ENCODE results near the gene UGT1A9.
"Not testable (repeated sequence)": the region's sequence is repeated elsewhere in the genome, so short reads cannot be mapped to it uniquely, and the experiment has no call there.

Gene UGT1A9

DNA sequence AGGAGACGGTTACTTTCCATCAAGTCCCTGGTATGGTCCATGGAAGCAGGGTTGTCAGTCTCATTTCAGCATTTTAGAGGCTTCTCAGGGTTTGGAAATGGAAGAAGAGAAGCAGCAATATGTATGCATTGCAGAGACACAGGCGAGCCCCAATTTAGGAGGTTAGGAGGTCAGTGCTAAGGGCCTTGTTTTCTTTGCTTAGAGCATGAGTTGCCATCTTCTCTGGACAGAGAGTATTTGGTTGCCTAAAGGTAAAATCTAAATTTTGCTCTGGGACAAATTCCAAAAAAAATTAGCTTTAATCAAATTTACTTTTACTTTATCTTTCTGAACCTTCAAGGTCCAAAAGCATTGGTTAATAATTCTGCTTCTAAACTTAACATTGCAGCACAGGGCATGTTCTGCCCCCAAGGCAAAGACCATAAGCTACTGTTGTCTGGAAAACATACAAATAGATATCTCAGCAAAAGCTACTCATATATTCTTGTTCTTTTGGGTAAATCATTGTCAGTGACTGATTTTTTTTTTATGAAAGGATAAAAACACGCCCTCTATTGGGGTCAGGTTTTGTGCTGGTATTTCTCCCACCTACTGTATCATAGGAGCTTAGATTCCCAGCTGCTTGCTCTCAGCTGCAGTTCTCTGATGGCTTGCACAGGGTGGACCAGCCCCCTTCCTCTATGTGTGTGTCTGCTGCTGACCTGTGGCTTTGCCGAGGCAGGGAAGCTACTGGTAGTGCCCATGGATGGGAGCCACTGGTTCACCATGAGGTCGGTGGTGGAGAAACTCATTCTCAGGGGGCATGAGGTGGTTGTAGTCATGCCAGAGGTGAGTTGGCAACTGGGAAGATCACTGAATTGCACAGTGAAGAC lies at the start of gene UGT1A9:
Gene UGT1A9 (plus strand): TSS at position 609 of the 872 bp plus-strand sequence. CDS start 37 bp downstream, at position 646.
- FAIRE-seq = no peak
- no peak for DNase-seq (ENCODE audit: extremely low spot score, insufficient read length, low read depth)

DNA sequence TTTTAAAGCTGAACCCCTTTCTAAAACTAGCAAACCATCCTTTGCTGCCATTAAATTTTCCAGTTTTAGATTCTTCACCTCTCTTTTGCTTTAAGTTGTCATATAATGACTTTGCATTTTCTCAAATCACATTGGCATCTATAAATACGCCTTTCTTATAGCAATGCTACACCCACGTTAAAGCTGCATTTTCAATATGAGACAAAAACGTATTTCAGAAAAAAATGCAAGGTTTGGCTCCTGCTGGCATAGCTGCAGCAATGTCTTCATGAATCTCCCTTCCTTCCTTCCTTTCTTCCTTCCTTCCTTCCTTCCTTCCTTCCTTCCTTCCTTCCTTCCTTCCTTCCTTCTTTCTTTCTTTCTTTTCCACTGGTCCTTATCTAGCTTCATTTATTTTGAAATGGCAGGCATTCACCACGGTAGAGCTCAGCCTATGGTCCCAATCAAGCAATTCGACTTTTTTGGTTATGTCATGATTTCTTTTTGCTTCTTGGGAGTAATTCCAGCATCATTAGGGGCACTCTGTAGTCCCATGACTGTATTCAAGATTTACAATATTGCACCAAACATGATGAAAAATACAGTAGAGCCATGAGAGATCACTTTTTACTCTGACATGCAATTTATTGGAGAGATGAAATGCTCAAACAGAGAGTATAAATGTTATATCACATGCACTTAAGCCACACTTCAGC lies 44.2 kb upstream of the UGT1A9 start:
- DNase-seq (ENCODE audit: extremely low spot score, insufficient read length, low read depth) = no peak
- no peak for FAIRE-seq

DNA sequence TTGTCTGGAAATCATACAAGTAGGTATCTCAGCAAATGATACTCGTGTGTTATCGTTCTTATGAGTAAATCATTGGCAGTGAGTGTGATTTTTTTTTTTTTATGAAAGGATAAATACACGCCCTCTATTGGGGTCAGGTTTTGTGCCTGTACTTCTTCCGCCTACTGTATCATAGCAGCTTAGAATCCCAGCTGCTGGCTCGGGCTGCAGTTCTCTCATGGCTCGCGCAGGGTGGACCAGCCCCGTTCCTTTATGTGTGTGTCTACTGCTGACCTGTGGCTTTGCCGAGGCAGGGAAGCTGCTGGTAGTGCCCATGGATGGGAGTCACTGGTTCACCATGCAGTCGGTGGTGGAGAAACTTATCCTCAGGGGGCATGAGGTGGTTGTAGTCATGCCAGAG lies 35.4 kb upstream of the UGT1A9 start, which contains the start of gene UGT1A10:
Gene UGT1A10 (plus strand): TSS at position 143 of the 400 bp plus-strand sequence. CDS start 75 bp downstream, at position 218.
- not testable (repeated sequence) for FAIRE-seq; DNase-seq (ENCODE audit: extremely low spot score, insufficient read length, low read depth)

DNA sequence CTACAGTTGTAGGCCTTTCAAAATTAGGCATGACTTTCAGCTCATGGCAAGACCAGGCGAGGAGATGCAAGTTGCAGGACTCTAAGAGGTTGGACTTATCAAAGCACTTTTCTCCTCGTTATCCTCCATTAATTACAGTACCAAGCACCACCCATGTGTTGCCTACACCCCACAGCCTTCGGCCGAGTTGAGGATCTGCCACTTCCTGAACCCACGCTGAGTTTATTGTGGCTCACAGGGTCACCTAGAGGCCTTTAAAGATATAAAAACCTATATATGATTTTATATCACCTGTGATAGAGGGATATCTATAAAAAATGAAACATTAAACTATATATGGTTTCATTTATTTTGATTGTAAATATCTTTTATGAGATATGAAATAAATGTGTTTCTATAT lies 32.9 kb upstream of the UGT1A9 start:
- DNase-seq (ENCODE audit: extremely low spot score, insufficient read length, low read depth) (no peak), FAIRE-seq (no peak)

DNA sequence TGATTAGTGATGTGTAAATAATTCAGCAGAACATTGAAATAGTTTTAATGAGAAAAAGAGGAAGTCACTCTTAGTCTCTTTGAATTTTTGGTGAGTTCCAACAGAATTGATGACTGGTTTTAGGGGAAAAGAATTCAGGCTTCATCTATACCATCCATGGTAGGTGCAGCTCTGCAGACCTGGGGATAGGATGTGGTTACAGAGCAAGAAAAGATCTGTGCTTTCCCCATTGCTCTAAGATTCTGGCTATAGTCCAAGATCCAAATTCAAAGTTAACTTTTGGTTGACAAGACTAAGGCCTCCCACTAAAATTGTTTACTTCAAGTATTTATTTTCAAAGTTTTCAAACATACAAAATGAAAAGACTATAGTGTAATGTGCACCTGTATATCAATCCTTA lies 31.8 kb upstream of the UGT1A9 start:
- no peak for DNase-seq (ENCODE audit: extremely low spot score, insufficient read length, low read depth)
- FAIRE-seq = no peak

DNA sequence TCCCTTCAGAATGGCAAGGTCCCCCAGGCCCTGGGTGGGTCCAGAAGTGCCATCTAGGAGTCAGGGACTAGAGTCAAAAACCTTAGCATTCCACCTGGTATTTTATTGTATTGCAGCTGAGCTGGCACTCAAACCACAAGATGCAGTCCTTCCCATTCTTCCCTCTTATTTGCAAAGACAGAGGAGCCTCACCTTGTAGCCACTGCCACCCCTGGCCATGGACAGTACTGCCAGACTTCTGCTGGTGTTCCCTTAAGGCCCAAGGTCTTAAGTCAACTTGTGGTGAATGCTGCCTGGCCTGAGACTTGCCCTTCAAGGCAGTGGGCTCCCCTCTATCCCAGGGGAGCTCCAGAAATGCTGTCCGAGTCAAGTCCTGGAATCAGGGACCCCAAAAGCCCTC lies 28.6 kb upstream of the UGT1A9 start:
- DNase-seq (ENCODE audit: extremely low spot score, insufficient read length, low read depth) (no peak), FAIRE-seq (no peak)

DNA sequence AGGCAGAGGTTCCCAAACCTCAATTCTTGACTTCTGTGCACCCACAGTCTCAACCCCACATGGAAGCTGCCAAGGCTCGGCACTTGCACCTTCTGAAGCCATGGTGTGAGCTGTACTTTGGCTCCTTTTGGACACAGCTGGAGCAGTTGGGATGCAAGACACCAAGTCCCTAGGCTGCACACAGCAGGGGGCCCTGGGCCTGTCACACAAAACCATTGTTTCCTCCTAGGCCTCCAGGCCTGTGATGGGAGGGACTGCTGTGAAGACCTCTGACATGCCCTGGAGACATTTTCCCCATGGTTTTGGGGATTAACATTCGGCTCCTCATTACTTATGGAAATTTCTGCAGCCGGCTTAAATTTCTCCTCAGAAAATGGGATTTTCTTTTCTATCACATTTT lies 25.7 kb upstream of the UGT1A9 start:
- FAIRE-seq = not testable (repeated sequence)

DNA sequence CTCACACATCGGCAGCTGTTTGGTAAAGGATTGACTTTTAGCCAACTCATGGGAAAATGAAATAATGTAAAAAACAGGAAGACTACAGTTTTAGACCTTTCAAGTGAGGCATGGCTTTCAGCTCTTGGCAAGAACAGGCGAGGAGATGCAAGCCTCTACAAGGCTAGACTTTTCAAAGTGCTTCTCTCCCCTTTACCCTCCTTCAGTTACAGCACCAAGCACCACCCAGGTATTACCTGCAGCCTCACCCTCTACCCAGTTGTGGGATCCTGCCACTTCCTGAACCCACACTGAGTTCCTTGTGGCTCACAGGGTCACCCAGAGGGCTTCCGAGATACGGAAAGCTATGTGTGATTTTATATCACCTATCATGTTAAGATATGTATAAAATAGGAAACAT lies 20.7 kb upstream of the UGT1A9 start:
- DNase-seq (ENCODE audit: extremely low spot score, insufficient read length, low read depth) (no peak), FAIRE-seq (no peak)

More for the DNA sequence above, 25.7 kb upstream of the UGT1A9 start:
- not testable (repeated sequence) for DNase-seq (ENCODE audit: extremely low spot score, insufficient read length, low read depth)

DNA sequence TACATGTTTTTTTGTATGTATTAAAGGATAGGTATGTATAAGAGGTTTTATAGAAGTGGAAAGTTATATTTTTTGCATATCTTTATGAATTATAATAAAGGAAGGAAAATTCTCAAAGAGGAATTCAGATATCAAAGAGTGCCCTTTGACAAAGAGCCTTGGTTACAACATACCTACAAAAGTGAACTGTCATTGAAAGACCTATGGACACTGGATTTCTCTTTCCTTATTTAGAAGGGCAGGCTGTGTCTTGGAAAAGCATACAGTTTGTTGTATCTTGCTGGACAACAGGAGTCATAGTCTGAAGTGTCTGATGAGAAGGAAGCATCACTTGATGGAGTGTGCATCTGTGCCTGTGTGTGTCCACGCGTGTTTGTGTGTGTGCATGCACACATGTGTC lies 20.3 kb upstream of the UGT1A9 start:
- FAIRE-seq (peak; percentile 26), DNase-seq (ENCODE audit: extremely low spot score, insufficient read length, low read depth) (no peak)

DNA sequence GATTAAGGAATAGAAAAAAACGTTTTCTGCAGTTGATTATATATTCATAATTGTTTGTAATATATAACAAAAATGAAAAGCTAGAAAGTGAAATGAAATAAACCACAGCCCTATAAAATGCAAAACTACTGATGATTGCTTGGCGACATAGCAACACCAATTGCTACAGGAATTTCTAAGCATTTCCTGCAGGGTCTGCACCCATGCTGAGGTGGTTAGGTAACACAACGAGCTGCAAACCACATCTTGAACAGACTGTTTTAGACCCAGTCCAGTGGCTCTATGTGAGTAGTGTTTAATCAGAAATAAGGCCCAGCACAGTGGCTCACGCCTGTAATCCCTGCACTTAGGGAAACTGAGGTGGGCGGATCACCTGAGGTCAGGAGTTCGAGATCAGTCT lies 17.2 kb upstream of the UGT1A9 start:
- no peak for DNase-seq (ENCODE audit: extremely low spot score, insufficient read length, low read depth)
- FAIRE-seq = no peak

DNA sequence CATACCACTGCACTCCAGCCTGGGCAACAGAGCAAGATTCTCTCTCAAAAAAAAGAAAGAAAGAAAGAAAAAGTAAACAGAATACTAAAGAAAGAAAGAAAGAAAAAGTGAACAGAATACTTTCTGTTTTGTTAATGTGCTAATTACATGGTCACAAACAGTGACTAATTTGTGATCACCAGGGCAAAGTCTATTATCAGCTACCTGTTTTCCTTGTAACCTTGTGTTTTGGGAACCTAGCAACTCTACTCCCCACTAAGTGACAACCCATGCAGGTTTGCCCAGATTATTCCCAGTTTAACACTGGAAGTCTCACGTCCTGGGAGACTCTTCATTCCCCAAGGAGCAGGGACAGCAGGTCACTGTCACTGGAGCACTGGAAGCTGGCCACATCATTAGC lies 16.7 kb upstream of the UGT1A9 start:
- FAIRE-seq (no peak), DNase-seq (ENCODE audit: extremely low spot score, insufficient read length, low read depth) (no peak)

DNA sequence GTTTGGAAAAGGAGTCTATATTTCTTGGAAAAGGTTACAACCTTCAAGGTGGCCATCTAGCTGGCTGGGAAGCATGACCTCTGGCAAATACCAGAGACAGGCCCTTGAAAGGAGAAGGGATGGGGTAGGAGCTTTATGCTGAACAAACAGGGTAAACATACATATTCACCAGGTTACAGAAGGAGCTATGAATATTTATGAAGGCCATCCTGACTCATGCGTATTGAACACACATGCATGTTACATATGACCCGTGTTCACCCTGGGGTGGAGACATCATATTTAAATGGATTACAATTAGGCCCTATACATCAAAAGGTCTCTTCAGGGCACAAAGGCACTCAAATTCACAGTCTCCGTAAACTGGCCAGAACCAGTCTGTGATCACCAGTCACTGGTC lies 15.8 kb upstream of the UGT1A9 start:
- FAIRE-seq; DNase-seq (ENCODE audit: extremely low spot score, insufficient read length, low read depth): not testable (repeated sequence)

DNA sequence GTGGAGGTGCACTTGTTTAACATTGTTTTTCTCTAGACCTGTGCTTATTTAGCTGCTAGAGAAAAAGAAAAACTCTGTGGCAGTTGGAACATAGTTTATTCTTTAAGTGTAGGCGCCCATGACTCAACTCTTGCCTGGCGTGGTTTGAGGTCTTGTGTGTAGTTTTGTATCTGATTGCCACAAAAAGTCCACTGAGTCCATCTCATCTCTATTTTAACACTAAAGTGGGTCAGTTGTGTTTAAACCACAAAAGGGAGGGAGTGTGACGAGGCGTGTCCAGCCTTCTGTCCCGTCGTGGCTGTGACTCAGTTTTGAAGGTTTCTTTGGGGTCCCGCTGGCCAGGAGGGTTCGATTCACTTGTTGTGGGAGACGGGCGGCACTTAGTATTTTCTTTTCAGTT lies 15.3 kb upstream of the UGT1A9 start:
- FAIRE-seq (no peak), DNase-seq (ENCODE audit: extremely low spot score, insufficient read length, low read depth) (no peak)

DNA sequence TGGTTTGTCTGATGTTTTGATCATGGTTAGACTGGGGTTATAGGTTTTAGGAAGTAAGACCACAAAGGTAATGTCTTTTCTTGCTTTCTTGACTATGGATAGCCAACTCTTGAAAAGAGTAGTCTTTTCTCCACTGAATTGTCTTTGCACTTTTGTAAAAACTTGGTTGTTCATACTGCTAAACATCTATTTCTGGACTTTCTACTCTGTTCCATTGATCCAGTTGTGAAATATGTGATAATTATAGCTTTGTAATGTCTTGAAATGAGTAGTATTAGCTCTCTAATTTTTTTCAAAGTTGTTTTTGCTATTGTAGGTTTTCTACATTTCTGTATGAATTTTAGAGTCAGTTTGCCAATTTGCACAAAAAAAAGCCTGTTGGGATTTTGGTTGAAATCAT lies 13.1 kb upstream of the UGT1A9 start:
- DNase-seq (ENCODE audit: extremely low spot score, insufficient read length, low read depth) (no peak), FAIRE-seq (no peak)

DNA sequence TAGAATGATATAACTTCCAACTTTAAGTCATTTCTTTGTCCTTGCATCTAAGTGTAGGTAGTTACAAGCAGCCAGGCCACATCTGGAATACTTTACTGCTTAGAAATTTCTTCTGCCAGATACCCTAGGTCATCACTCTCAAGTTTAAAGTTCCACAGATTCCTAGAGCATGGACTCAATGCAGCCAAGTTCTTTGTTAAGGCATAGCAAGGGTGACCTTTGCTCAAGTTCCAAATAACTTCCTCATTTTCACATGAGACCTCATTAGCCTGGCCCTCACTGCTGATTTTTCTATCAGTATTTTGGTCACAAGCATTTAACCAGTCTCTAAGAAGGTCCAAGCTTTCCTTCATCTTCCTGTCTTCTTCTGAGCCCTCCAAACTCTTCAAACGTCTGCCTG lies 7.8 kb upstream of the UGT1A9 start:
- DNase-seq (ENCODE audit: extremely low spot score, insufficient read length, low read depth) (no peak), FAIRE-seq (no peak)

DNA sequence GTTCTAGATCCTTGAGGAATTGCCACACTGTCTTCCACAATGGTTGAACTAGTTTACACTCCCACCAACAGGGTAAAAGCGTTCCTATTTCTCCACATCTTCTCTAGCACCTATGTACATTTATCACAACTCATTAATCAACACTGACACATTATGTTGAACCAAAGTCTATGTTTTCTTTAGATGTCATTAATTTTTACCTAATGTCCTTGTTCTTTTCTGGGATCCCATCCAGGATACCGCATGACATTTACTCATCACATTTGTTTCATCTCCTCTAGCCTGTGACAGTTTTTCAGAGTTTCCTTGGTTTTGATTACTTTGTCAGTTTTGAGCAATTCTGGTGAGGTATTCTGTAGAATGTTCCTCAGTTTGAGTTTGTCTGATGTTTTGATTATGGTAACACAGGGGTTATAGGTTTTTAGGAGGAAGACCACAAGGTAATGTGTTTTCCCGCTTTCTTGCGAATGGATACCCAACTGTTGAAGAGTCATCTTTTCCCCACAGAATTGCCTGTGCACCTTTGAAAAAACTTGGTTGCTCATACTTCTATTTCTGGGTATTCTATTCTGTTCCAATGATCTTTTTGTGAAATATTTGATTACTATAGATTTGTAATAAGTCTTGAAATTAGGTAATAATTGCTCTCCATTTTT lies 3.0 kb upstream of the UGT1A9 start:
- FAIRE-seq (no peak), DNase-seq (ENCODE audit: extremely low spot score, insufficient read length, low read depth) (no peak)

DNA sequence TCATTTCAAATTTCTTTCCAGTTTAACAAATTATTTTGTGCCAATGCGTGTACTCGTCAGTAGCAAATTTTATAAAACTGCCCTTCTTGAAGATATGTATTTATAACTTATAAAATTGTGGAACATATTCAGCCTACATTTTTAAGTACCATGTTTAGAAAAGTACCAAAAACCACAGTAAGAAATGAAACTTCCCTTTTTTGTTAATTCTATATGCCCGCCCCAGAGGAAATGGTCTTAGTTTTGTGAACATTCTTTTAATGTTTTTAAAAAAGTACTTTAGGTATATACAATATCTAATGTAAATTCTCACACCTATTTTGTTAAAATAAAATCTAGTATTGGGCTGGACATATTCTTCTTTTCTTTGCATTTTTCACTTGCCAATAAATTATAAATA lies 1.2 kb downstream of the UGT1A9 start:
- DNase-seq (ENCODE audit: extremely low spot score, insufficient read length, low read depth) (no peak), FAIRE-seq (no peak)

DNA sequence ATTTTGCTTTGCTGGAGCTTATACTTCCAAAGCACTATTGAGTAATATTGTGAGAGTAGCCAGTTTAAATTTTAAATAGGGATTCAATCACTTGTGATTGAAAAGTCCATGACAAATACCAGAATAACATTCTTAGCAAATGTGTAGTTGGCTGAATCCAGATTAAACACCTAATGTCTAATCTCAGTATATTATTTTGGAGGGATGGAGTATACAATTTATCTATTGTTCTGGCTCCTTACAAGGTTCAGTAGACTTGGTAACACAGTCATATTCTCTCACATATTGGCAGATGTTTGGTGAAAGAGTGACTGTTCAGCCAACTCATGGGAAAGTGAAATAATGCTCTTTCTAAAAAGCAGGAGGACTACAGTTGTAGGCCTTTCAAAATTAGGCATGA lies 2.2 kb downstream of the UGT1A9 start:
- no peak for FAIRE-seq
- no peak for DNase-seq (ENCODE audit: extremely low spot score, insufficient read length, low read depth)

DNA sequence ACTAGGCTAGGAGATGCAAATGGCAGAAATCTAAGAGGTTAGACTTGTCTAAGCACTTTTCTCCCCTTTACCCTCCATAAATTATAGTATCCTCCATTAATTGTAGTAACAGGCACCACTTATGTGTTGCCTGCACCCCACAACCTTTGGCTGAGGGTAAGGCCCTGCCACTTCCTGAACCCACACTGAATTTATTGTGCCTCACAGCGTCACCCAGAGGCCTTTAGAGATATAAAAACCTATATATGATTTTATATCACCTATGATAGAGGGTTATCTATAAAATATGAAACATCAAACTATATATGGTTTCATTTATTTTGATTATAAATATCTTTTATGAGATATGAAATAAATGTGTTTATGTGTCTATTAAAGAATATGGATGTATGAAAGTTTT lies 2.6 kb downstream of the UGT1A9 start:
- DNase-seq (ENCODE audit: extremely low spot score, insufficient read length, low read depth) (no peak), FAIRE-seq (no peak)

DNA sequence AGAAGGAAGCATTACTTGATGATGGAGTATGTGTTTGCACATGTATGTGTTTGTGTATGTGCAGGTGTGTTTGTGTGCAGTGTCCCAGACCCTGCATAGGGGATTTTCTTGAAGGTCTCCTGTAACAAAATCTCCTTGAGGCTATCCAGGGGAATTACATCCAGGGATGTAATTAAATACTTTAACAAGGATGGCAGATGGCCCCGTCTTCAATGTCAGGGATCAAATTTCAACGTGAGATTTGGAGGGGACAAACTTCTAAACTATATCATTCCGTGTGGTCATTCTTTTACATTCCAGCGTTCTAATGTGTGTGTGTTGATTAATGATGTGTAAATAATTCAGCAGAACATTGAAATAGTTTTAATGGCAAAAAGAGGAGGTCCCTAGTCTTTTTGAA lies 3.3 kb downstream of the UGT1A9 start:
- DNase-seq (ENCODE audit: extremely low spot score, insufficient read length, low read depth) (no peak), FAIRE-seq (no peak)

DNA sequence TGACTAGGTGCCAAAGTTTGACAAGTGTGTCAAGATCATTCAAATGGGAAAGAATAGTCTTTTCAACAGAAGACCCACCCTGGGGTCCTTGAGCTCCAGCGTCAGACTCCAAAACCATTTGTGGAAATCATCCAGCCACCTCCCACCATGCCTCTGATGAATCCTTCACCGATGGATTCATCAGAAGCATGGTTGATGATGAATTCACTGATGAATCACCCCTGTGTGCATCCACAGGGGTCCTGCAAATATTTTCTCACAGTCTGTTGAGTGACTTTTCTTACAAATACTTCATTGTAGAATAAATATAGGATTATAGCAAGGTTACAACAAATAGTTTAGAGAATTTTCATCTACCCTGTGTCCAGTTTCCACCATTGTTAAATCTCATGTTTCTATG lies 4.3 kb downstream of the UGT1A9 start:
- FAIRE-seq (no peak), DNase-seq (ENCODE audit: extremely low spot score, insufficient read length, low read depth) (no peak)
